Measurements from ENCODE around the gene NTRK2.

The NTRK2 gene

DNA sequence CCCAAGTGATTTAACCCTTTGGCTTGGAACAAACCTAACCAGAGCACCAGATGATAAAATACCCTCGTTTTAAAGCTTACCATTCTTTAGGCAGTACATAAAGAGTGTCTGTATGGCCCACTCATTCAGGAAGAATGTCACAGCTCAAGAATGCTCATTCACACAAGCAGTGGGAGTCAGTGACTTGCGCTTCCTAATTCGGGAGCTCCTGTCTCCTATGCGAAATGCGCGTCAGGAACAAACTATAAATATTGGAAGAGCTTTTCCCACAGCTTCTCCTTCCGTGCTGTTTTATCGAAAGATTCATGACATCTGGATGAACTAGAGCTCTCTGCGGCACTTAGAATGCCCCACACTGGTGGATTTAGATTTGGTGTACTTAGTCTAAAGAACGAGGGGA lies 66.6 kb downstream of the NTRK2 start:
- DNase-seq (no peak), ATAC-seq (no peak)

DNA sequence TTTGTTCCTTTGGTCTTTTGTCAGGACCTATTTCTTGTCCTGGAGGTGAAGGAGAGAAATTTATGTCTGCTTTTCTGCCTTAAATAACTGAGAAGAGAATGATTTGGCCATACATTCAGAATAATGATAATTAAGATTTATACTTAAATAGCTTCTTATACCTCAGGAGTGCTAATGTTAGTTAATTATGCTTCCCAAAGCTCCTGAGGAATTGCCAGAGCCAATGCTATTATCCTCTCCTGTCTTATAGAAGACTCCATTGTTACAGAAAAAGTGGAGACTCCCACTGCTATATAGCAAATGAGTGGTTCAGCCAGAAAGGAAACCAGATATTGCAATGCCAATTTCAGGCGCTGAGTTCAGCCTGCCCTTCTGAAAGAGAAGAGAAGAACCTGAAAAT lies 67.0 kb downstream of the NTRK2 start:
- ATAC-seq, result no peak
- no peak for DNase-seq

DNA sequence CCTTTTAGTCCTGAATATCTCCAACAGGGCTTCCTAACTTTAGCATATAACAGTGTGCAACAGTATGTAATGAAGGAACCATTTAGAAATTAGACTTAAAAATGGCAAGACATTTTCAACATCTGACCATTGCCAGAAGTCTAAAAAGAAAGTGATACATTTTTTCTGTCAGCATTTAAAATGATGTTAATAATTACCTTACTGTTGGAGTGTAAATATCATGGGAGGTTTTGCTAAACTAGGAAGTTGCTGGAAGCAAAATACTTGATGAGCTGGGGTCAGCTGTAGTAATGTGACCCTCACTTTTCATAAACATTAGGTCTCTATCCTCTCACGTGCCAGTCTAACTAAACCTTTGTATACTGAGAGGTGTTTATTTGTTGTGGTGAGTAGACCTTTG lies 68.8 kb downstream of the NTRK2 start:
- ATAC-seq (no peak), DNase-seq (no peak)

DNA sequence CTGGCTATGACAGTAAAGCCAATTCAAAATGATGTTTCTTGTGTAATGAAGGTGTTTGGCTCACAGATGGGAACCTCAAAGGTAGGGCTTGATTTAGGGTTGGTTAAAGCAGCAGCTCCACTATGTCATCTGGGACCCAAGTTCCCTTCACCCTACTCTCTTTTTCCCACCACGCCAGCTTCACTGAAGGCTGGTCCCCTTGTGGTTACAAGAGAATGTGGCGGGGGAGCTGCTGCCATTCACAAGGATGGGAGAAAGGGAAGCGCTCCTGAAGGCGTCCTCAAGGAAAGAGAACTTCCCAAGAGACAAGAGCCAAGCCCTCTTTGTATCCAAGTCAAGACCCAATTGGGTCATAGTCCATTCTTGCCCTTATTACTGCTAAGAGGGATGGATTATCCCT lies 72.7 kb downstream of the NTRK2 start:
- ATAC-seq (no peak), DNase-seq (no peak)

DNA sequence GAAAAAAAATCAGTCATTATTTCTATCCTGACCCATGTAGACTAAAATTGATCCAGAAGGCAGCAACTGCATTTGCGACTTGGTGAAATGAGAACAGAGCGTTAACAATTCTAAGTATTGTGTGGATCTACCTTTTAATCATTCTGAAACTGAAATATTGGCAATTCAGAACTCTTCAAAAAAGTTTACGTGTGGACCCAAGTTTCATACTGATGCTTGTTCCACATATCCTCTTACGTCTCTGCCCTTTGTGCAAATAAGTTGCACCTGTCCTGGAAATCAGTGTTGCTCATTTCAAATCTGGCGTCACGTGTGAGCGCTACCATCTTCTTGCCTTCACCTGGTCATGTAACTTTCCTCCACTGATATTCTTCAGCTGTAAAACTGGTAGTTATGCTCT lies 74.7 kb downstream of the NTRK2 start:
- DNase-seq (no peak), ATAC-seq (no peak)

DNA sequence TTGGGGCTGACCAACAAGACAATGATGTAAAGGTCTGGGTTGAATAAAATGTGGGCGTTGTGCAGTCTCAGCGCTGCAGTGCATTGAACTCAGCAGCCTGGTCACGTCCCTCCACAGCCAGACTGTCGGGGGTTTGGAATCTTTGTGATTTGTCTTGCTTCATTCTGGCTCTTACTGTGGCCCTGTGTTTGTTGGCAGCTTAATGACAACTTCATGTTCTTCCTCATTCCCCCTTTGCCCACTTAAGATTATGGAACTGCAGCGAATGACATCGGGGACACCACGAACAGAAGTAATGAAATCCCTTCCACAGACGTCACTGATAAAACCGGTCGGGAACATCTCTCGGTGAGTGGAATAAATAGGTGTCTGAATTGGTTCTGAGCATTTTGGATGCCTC lies 75.2 kb downstream of the NTRK2 start:
- ATAC-seq, result no peak
- no peak for DNase-seq

DNA sequence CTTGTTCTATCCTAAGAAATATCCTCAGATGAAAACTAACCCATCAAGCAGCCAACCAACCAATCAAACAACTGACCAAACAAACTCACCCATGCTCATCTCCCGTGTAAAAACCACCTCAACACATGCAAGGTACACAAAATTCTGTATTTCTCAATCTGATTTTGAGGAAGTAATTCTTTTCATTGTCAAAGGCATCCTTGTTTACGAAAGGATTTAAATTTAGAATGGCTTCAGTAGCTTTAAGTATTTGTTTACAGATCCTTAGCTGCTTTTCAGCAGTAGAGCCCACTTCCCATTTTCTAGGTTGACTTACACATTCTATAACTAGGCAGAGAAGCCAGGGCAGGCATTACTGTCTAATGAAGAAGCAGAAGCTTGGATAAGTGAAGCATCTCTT lies 78.6 kb downstream of the NTRK2 start:
- ATAC-seq (no peak), DNase-seq (no peak)

DNA sequence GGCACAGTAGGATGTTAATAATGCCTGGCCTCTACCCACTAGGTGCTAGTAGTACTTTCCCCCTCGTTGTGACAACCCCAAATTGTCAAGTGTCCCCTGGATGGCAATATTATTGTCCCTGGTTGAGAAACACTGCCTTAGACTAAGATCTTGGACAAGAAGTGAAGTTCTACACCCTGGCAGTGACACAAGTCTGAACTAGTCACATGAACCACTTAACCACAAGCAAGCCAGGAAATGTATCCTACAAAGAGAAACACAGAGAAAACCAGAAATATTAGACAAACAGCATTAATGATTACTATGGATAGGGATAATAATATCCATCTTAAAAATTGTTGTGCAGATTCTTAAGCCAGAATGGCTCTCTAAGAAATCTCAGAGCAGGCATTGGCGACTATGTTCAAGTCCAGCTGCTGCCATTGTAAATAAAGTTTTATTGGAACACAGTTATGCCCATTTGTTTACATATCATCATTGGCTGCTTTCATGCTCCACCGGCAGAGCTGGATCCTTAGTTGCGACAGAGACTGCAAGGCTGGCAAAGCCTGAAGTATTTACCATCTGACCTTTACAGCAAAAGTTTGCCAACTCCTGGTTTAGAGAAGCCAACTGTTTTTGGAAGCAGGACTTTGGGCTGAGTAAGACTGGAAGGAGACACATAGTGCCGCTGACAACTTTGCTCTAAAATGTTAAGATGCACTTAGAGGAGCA lies 80.8 kb downstream of the NTRK2 start:
- DNase-seq (no peak), ATAC-seq (no peak)

DNA sequence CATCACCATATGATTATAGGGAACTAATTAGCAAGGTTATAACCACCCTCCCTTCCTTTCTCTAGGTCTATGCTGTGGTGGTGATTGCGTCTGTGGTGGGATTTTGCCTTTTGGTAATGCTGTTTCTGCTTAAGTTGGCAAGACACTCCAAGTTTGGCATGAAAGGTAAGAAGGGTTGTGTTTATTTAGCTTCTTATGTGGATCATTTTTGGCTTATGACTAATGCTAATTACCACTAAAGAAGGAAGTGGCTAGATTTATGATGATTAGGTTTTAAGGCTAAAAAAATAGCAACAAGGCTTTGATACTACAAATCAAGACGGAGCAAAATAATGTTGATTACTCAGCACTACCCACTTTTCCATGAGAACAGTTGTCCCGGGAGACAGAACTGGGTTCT lies 82.4 kb downstream of the NTRK2 start:
- DNase-seq, result no peak
- ATAC-seq, result no peak

DNA sequence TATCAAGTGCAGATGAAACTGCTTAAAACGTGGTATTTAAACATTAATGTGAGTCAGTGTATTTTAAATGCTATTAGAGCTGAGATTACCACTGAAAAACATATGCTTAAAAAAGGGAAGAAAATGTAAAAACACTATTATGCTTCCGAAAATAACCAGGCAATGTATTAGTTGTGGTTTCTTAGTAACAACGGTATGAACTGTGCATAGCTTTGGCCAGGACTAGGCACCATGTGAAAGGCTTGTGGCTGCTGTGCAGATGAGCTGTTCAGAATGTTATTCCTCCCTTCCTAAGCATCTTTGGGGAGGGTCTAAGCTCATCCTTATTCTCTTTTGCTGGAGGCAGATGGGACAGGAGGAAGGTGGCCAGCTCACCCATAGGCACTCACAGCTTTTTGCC lies 84.9 kb downstream of the NTRK2 start:
- ATAC-seq (no peak), DNase-seq (no peak)

DNA sequence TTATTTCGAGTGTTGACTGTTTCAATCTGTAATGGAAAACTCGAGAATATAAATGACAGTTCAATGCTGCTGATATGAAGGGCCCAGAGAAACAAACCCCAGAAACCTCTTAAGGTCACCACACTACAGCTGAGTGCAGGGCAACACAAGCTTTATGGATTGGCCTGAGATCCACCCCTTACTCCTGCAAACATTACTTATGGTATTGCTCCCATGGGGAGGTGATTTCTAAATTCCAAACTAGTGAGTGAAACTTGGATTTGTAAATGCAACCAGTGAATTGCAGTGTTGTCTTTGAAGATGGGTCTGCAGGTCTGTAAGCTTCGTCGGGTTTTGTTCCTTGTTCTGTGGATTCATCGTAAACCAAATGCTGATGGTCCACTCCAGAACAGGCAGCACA lies 85.4 kb downstream of the NTRK2 start:
- ATAC-seq (no peak), DNase-seq (no peak)

DNA sequence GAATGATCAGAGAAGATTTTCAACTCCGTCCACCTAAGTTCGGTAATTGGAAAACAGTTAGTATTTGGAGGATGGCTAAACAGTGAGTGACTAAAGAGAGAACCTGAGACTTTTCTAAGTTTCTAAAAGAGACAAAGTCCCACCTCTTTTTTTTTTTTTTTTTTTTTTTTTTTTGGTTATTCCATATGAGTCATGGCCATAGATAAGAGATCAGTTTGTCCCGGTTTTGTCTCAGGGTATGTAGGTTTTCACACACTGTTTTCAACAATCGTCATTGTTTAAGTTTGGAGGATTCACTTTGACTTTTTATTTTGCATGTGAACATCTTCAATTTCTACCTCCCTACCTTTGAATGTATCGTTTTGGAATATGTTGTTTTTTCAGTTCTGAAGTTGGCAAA lies 85.9 kb downstream of the NTRK2 start:
- DNase-seq (no peak), ATAC-seq (no peak)

DNA sequence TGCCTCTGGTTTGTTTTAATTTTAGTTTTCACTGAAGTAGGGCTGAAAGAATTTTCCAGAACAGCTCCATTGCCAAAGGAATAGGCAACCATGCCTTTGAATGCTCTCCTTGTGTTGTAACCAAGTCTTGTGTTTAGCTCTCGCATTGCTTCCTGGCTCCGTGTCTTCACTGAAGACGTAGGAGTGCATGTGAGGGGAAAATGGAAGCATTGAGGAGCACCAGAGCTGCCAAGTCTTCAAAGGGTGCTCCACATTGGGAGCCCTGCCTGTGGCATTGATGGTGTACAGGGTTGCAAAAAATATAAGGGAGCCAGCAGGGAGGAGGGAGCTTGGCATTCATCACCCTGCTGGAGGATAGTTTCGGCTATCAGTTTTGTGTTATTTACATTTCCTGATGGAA lies 86.6 kb downstream of the NTRK2 start:
- ATAC-seq, result no peak
- no peak for DNase-seq

DNA sequence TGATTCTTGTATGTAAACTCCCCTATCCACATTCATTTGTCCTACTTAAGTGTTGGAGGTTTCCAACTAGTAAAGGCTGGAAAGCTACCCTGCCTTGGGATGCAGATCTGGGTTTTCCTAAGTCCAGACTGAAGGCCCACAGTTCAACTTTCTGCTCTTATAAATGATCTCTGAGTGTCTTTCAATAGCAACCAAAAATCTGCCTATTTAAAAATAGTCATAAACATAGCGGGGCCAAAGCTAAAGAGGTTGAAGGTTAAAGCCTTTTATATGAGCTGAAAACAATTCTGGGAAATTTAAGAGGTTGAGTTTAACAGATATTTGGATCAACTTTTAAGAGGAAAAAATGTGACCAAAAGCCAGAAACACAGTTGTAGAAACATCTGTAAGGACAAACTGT lies 87.2 kb downstream of the NTRK2 start:
- DNase-seq, result no peak
- ATAC-seq, result no peak

DNA sequence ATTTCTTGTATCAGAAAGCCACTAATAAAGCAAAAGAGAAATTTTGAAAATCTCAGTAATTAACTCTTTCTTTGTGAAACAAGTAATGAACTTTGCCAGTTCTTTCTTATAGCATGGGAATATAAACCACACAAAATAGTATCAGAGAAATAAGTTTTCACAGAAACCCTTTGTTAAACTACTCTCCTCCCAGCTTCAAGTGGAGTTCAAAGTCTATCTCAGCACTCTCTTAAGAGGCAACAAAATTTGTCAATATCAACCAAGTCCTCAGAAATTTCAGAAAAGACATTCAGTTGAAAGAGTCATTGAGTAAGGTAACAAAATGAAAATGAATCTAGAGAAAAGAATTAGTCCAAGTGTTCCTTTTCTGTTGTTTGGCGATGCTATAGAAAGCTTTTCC lies 89.3 kb downstream of the NTRK2 start:
- no peak for DNase-seq
- no peak for ATAC-seq

DNA sequence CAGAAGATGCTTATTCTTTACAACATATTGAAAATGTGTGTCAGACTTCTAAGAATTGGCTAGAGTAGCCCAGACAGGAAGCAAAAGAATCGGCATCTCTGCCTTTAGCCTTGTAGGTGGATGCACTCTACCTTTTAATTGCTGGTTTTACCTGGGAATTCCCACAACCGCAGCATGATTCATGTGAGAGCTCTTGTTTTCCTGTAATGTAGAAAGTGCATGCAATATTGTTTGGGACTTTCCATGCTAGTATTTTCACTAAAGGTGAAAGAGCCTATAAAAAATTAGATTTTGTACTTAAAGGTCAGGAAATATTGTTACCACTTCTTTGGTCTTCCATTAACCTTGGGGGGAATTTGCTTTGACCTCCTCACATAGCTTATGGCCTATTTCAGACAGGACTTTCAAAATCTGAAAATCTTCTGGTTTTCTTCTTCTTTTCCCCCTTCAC lies 89.8 kb downstream of the NTRK2 start:
- ATAC-seq (peak; percentile 43), DNase-seq (peak; percentile 5)

DNA sequence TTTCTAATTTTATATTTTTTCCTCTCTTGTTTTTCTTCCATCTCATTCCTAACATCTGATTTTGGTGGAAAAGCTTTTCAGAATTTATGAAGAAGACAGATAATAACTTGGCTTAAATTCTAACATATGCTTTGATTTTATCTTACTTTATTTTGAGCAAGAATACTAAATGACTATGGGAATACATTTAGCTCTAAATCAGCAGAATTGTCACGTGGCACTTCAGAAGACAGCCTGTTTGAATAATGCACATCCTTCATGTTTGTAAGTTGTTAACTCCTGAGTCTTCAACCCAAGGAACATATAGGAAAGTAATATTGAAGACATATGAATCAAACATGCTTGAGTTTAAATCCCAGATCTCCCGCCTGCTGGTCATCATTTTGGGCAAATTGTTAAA lies 90.3 kb downstream of the NTRK2 start:
- DNase-seq (no peak), ATAC-seq (no peak)

DNA sequence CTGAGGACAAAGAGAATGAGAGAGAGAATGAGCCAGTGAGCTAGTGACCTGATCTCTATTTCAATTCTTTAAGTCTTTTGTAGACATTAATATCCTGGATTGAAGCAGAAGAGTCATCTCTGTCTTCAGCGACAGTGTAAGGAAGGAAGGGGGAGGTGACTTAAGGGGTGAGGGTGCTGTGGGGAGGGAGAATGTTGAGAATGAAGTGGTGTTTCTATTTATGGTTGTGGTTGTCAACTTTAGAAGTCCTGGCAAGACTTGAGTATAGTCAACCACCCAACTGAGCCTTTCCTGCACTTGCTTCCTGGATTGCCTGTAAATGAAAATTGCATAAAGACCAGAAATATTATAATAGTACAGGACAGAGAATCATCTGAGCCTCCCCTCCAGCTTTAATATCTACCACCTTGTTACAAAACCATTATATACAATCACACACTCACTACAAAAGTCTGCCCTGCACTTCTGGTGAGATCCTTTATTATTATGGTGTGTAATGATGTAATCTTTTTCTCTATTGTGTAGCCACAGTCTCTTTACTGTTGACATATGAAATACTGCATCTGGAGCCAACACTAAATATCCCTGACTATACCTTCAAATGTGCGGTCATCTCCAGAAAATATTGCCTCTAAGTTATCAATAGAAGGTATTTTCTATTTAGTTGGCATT lies 91.7 kb downstream of the NTRK2 start:
- DNase-seq (no peak), ATAC-seq (no peak)

DNA sequence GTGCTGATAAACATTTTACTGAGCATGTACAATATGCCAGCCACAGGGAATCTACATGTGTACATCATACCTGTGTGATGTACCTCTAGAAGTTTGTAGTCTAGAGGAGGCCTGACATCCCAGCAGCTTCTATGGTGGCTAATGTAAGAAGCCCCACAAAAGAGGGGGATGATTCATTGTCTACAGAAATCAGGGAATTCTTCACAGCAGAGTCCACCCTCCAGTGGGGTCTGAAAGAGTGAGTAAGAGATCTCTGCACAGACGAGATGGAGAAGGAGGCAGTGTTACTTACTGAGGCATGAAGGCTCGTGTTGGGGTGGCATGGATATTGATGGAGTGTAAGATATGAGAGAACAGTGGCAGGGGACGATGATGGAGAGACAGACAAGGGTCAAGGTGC lies 103.0 kb downstream of the NTRK2 start:
- no peak for ATAC-seq
- no peak for DNase-seq

DNA sequence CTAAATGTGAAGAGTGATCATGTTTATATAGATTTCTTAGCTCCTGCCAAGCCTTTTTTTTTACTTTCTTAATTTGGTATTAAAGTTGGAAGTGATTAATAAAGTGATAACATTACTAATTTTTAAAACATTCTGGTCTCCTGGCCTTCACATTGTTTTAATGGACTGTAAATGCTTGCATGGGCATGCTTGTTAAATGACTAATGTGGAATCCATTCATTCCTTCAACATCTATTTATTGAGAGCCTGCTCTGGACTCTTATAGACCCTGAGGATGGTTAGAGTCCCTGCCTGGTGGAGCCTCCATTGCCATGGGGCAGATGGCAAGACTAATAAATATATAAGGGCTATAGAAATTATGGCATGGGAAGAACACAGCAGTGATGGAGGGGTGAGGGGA lies 103.5 kb downstream of the NTRK2 start:
- no peak for DNase-seq

DNA sequence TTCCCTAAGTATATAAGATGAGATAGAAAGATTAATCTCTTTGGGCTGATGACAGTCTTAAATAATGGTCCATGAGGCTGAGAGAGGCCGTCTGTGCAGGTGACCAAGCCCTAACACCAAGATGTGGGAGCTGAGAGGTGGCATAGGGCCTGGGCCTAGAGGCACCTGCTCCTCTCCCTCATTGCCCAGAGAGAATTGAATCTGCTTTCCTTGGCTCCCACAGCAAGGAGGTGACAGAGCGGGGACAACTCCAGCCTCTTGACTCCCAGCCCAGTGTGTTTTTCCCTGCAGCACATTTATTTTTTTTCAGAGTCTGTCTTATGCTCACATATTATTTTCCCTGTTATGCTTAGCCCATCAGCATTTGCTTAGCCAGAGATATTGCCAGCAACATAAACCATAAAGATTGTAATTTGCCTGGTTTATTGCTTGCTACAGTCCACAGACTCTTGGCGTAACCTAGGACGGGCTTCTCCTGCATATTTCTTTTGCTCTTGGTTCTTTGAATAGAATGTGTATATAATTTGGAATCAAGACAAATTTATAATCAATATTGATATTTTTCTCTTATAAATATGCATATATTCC lies 105.6 kb downstream of the NTRK2 start:
- no peak for DNase-seq
- ATAC-seq, result no peak

More for the DNA sequence above, 103.5 kb downstream of the NTRK2 start:
- ATAC-seq, result no peak

DNA sequence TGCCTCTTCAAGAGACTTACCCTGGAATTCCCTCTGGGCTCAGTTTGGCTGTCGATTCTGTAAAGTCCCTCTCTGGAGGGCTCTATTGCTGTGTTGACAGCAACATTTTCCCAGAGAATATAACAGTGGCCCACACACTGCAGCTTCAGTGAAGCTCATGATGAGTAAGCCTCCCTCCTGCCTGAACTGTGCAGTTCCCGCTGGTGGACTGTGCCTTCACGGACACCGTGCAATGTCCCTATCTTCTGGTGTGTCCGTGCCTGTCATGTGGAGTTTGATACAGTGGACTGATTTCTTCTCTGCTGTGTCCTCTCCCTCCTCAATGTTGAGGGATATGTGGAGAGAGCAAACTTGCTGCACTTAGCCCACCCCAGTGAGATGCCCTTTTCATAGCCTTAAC lies 109.0 kb downstream of the NTRK2 start:
- no peak for ATAC-seq
- DNase-seq, result no peak

DNA sequence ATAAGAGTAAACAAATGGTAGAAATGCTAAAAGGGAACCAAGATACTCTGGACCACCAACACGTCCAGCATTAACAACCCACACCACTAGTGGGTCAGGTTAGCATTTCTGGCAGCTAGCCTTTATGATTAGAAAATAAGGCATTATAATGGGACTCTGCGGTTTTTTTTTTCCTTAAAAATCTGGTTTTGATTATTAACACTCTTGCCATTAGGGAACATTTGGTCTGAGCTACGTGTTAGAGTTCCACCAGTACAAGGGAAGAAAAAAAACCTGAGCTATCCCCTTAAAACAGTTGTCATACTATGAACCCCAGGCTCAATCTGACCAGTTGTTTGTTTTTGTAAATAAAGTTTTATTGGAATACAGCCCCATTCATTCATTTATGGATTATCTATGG lies 110.4 kb downstream of the NTRK2 start:
- DNase-seq, result no peak
- no peak for ATAC-seq

DNA sequence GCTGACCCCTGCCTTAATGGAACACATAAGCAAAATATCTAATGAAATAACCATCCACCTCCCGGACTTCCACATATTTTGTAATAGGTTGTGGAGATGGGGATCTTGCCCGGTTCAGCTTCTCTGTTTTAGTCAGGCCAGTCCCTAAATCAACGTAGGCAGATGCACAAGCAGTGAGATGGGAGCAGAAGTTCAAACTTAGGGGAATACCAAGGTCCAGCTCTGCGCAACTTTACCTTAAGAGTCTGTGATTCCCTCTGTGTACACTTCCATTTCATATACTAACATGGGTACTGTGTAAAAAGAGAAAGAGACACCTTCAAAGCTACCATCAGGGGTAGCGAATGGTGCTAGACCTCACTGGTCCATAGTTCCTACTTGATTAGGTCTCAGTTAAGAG lies 110.9 kb downstream of the NTRK2 start:
- ATAC-seq, result no peak
- no peak for DNase-seq

Data from stimulated activated naive CD8-positive, alpha-beta T cell treated with anti-CD3 and anti-CD28 coated beads, Interleukin-15, Interleukin-2, amounts not matched to agents 100 U/mL and 50 U/mL, for 24 hours (primary cell).